DOHH2 (cell line): Measurements from ENCODE around the gene EIF6.

Experiments used
- H3F3A ChIP-seq: fragments of 200-600 bp; sonication (generic), shearing (Covaris generic); 2 replicates; pipeline ENCODE4 v1.6.0; 2016; ENCODE audit warnings: antibody characterized with exemption, mild to moderate bottlenecking; ENCODE audit not compliant: control insufficient read depth, insufficient read depth
- H3K27ac ChIP-seq: fragments of 200-600 bp; sonication (generic); 2 replicates; pipeline ENCODE4 v1.5.1; 2014; ENCODE audit warnings: low read depth, mild to moderate bottlenecking, low read length, moderate library complexity
- H3K27me3 ChIP-seq: fragments of 200-600 bp; sonication (generic); 2 replicates; pipeline ENCODE4 v1.6.1; 2014; ENCODE audit warnings: mild to moderate bottlenecking, low read length, mixed read lengths; ENCODE audit not compliant: control insufficient read depth
- H3K36me3 ChIP-seq: fragments of 200-600 bp; sonication (generic); 2 replicates; pipeline ENCODE4 v1.6.1; 2014; ENCODE audit warnings: mild to moderate bottlenecking, low read length, moderate library complexity, mixed read lengths; ENCODE audit not compliant: control insufficient read depth
- H3K4me1 ChIP-seq: fragments of 200-600 bp; sonication (generic); 2 replicates; pipeline ENCODE4 v1.6.1; 2014; ENCODE audit warnings: mild to moderate bottlenecking, low read length, mixed read lengths; ENCODE audit not compliant: control insufficient read depth
- H3K4me2 ChIP-seq: fragments of 200-600 bp; sonication (generic); 2 replicates; pipeline ENCODE4 v1.6.0; 2014; ENCODE audit warnings: mild to moderate bottlenecking, low read length, moderate library complexity
- H3K4me3 ChIP-seq: fragments of 200-600 bp; sonication (generic); 2 replicates; pipeline ENCODE4 v1.5.1; 2014; ENCODE audit warnings: mild to moderate bottlenecking, low read length, mixed read lengths
- H3K79me2 ChIP-seq: fragments of 200-600 bp; sonication (generic); 2 replicates; pipeline ENCODE4 v1.6.1; 2014; ENCODE audit warnings: mild to moderate bottlenecking, low read length, mixed read lengths; ENCODE audit not compliant: control insufficient read depth
- H3K9me2 ChIP-seq: fragments of 200-600 bp; sonication (generic); replicated peaks from 2 replicates; pipeline ENCODE4 v1.6.1; 2014; ENCODE audit warnings: mild to moderate bottlenecking, low read length, mixed read lengths; ENCODE audit not compliant: control insufficient read depth
- H3K9me3 ChIP-seq: fragments of 200-600 bp; sonication (generic); 2 replicates; pipeline ENCODE4 v1.6.1; 2014; ENCODE audit warnings: antibody characterized with exemption, low read length, mixed read lengths; ENCODE audit not compliant: control insufficient read depth, insufficient read depth
- H4K20me1 ChIP-seq: fragments of 200-600 bp; sonication (generic); 2 replicates; pipeline ENCODE4 v1.6.0; 2014; ENCODE audit warnings: low read depth, mild to moderate bottlenecking, antibody characterized with exemption, low read length, moderate library complexity; ENCODE audit not compliant: control insufficient read depth, insufficient read depth
- EZH2phosphoT487 ChIP-seq: fragments of 200-600 bp; sonication (generic); IDR thresholded peaks from 2 replicates; pipeline ENCODE4 v1.6.1; 2017; ENCODE audit warnings: borderline replicate concordance, mild to moderate bottlenecking, antibody characterized with exemption, low read length, moderate library complexity, mixed read lengths
- TF ChIP-seq, protein P1 (sequence below): fragments of 200-600 bp; sonication (generic); IDR thresholded peaks from one replicate; pipeline ENCODE4 v1.5.1; 2014; ENCODE audit warnings: antibody characterized with exemption, mild to moderate bottlenecking, low read depth, low read length; ENCODE audit not compliant: poor library complexity, severe bottlenecking

EIF6 gene

DNA sequence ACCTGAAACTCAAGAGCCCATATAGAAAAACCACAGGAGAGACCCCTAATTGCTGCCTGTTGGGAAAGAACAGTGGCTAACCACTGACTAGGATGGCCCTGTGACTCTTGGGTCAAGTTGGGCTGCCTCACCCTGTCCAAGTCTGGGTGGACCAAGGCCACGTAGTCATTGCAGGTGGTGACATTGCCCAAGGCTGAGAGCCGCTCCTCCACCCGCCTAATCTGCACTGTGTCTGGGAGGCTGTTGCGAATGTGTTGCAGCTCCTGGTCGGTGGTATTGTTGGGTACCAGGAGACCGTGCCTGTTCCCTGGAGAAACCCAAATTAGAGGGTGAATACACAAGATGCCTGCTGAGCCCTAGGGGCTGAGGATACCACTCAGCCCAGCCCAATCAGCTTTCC is 4.0 kb downstream of the EIF6 start:
- Histone ChIP-seq H3K4me3 (no peak overlapping the region), H3K27ac (no peak overlapping the region), H3K4me2 (no peak overlapping the region), H3K27me3 (no peaks in the 10 kb centered on the region), H4K20me1 (peaks cover 11% of the 10 kb centered on the region; the same call in 1 of the 2 replicates), H3K9me2 (no peaks in the 10 kb centered on the region), H3K79me2 (peaks cover 58% of the 10 kb centered on the region), H3K9me3 (no peaks in the 10 kb centered on the region), H3K4me1 (peaks cover 28% of the 10 kb centered on the region), H3K36me3 (peaks cover 76% of the 10 kb centered on the region), H3F3A (peaks cover 20% of the 10 kb centered on the region)
- TF ChIP-seq, protein P1, sequence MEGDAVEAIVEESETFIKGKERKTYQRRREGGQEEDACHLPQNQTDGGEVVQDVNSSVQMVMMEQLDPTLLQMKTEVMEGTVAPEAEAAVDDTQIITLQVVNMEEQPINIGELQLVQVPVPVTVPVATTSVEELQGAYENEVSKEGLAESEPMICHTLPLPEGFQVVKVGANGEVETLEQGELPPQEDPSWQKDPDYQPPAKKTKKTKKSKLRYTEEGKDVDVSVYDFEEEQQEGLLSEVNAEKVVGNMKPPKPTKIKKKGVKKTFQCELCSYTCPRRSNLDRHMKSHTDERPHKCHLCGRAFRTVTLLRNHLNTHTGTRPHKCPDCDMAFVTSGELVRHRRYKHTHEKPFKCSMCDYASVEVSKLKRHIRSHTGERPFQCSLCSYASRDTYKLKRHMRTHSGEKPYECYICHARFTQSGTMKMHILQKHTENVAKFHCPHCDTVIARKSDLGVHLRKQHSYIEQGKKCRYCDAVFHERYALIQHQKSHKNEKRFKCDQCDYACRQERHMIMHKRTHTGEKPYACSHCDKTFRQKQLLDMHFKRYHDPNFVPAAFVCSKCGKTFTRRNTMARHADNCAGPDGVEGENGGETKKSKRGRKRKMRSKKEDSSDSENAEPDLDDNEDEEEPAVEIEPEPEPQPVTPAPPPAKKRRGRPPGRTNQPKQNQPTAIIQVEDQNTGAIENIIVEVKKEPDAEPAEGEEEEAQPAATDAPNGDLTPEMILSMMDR = no peak
- TF ChIP-seq EZH2phosphoT487 = no peak

DNA sequence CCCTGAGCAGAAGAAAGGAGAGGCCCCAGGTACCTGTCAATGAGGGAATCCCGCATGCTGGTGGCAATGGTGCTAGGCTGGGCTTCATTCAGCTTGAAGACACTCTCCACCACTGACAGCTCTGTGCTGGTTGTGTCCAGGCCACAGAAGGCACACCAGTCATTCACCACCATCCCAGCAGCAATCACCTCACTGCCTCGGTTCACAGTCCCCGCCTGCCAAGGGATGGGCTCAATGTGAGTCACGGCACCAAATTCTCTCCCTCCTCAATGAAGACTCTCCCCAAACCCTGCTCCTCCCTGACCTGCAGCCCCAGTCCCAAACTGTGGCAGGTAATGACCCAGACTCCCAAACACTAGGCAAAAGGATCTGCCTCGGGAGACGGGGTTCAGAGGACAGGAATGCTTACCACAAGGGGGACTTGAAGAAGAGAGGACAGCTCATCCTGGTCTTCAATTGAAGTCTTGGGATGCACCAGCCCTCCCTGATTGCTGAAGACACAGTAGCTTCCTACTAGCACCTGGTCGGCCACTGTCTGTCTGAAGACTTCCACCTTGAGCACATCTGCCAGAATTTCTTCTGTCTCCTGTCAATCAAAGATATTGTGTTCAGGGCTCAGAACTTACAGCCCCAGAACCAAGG is 4.9 kb downstream of the EIF6 start:
- peaks cover 20% of the 10 kb centered on the region for H3K4me1 ChIP-seq
- H3K36me3 ChIP-seq = peaks cover 76% of the 10 kb centered on the region
- TF ChIP-seq EZH2phosphoT487 = no peak
- TF ChIP-seq, protein P1 = no peak
- peaks cover 11% of the 10 kb centered on the region; the same call in 1 of the 2 replicates for H4K20me1 ChIP-seq
- H3F3A ChIP-seq = peaks cover 19% of the 10 kb centered on the region
- no peaks in the 10 kb centered on the region for H3K27me3 ChIP-seq
- no peaks in the 10 kb centered on the region for H3K9me3 ChIP-seq
- no peaks in the 10 kb centered on the region for H3K9me2 ChIP-seq
- peaks cover 56% of the 10 kb centered on the region for H3K79me2 ChIP-seq
- H3K27ac ChIP-seq = no peak overlapping the region
- H3K4me2 ChIP-seq = no peak overlapping the region
- H3K4me3 ChIP-seq = no peak overlapping the region

DNA sequence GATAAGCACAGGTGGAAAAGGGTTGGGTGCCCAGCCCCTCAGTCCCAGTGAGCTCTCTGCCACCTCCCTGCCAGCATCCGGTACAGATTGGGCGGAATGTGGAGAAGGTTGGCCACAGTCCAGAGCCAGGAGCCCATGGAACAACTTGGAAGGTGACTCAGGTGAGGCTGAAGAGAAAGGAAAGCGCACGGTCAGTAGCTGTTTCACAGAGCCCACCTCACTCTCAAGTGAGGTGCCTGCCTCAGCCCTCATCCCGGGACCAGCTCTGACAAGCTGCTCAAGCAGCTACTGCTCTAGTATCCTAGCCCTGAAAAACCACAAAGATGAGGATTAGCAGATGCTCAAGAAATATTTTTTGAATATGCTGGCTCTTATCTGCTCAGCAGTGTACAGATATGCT is 5.5 kb downstream of the EIF6 start:
- peaks cover 20% of the 10 kb centered on the region for H3K4me1 ChIP-seq
- H3K27ac ChIP-seq = no peak overlapping the region
- peaks cover 19% of the 10 kb centered on the region for H3F3A ChIP-seq
- TF ChIP-seq, protein P1 = no peak
- no peak for TF ChIP-seq EZH2phosphoT487
- no peak overlapping the region for H3K4me3 ChIP-seq
- H3K79me2 ChIP-seq = peaks cover 50% of the 10 kb centered on the region
- peaks cover 11% of the 10 kb centered on the region; the same call in 1 of the 2 replicates for H4K20me1 ChIP-seq
- no peaks in the 10 kb centered on the region for H3K27me3 ChIP-seq
- H3K36me3 ChIP-seq = peaks cover 72% of the 10 kb centered on the region
- H3K4me2 ChIP-seq = no peak overlapping the region
- H3K9me2 ChIP-seq = no peaks in the 10 kb centered on the region
- no peaks in the 10 kb centered on the region for H3K9me3 ChIP-seq
